IMR-90 (cell line): ENCODE results near the gene LIX1. TPM values are rescaled to one million over a fixed set of nuclear protein-coding genes. Genes with fewer than 3 reads are reported as not detected.

Source experiments
- ATAC-seq: fragments of 200-7000 bp; cut with Tn5 transposase; 2 replicates; pipeline ENCODE4 v1.9.1; 2020; ENCODE audit warnings: low read depth, mild to moderate bottlenecking, moderate library complexity
- BruUV-seq: library from RNA; stranded (reverse); fragments of 400-500 nt; replicated peaks from 2 replicates; lab custom pipeline; 2021; lab: Mats Ljungman, UMichigan
- CTCF ChIA-PET: fragments of 300-600 bp; formaldehyde crosslinking; extraction: SDS; loops from one replicate; lab custom pipeline; 2021; ENCODE audit warnings: antibody characterized with exemption; lab: Yijun Ruan, JAX
- POLR2A ChIA-PET: fragments of 300-600 bp; sonication (Branson Sonifier 250); formaldehyde crosslinking; loops from one replicate; lab custom pipeline; 2022; ENCODE audit warnings: antibody characterized with exemption; ENCODE audit not compliant: unreplicated experiment; lab: Charles Lee
- DNase-seq: peaks from one replicate; pipeline ENCODE4 v3.0.0; 2013
- H2AFZ ChIP-seq: replicated peaks from 2 replicates; pipeline ENCODE3; 2013; ENCODE audit warnings: low read length, mild to moderate bottlenecking; ENCODE audit not compliant: poor library complexity
- H2AK5ac ChIP-seq: 2 replicates; pipeline ENCODE4 v1.6.1; 2013; ENCODE audit warnings: low read depth, low read length, inconsistent platforms
- H2AK9ac ChIP-seq: replicated peaks from 2 replicates; pipeline ENCODE3; 2013; ENCODE audit warnings: mild to moderate bottlenecking, low read depth, low read length, moderate library complexity; ENCODE audit not compliant: poor library complexity
- H2BK120ac ChIP-seq: 2 replicates; pipeline ENCODE4 v1.6.1; 2013; ENCODE audit warnings: low read depth, low read length, inconsistent platforms
- H2BK15ac ChIP-seq: 3 replicates; pipeline ENCODE4 v1.6.1; 2013; ENCODE audit warnings: low read depth, low read length, inconsistent platforms
- H2BK20ac ChIP-seq: 2 replicates; pipeline ENCODE4 v1.6.1; 2013; ENCODE audit warnings: low read depth, mild to moderate bottlenecking, inconsistent platforms, low read length, moderate library complexity
- H2BK5ac ChIP-seq: 2 replicates; pipeline ENCODE4 v1.6.1; 2013; ENCODE audit warnings: mild to moderate bottlenecking, low read depth, low read length, inconsistent platforms; ENCODE audit not compliant: poor library complexity, severe bottlenecking
- H3K14ac ChIP-seq: replicated peaks from 2 replicates; pipeline ENCODE4 v1.6.1; 2013; ENCODE audit warnings: low read depth, low read length, inconsistent platforms
- H3K18ac ChIP-seq: 2 replicates; pipeline ENCODE4 v1.6.1; 2013; ENCODE audit warnings: low read depth, low read length, control low read depth
- H3K23ac ChIP-seq: 2 replicates; pipeline ENCODE4 v1.6.1; 2013; ENCODE audit warnings: low read depth, low read length, inconsistent platforms
- H3K27ac ChIP-seq: 2 replicates; pipeline ENCODE4 v1.5.1; 2013; ENCODE audit warnings: mild to moderate bottlenecking, control low read depth, low read length; ENCODE audit not compliant: insufficient read depth
- H3K27me3 ChIP-seq: 2 replicates; pipeline ENCODE4 v1.6.1; 2013; ENCODE audit warnings: low read length; ENCODE audit not compliant: control insufficient read depth, insufficient read depth
- H3K36me3 ChIP-seq: 2 replicates; pipeline ENCODE4 v1.6.1; 2013; ENCODE audit warnings: low read length, mixed read lengths; ENCODE audit not compliant: control insufficient read depth, insufficient read depth
- H3K4ac ChIP-seq: 2 replicates; pipeline ENCODE4 v1.6.1; 2013; ENCODE audit warnings: low read depth, low read length, inconsistent platforms
- H3K4me1 ChIP-seq: 2 replicates; pipeline ENCODE4 v1.6.1; 2013; ENCODE audit warnings: low read length, mixed read lengths; ENCODE audit not compliant: control insufficient read depth, insufficient read depth
- H3K4me2 ChIP-seq: 2 replicates; pipeline ENCODE4 v1.6.1; 2013; ENCODE audit warnings: low read depth, mild to moderate bottlenecking, control low read depth, low read length, moderate library complexity
- H3K4me3 ChIP-seq: 2 replicates; pipeline ENCODE4 v1.5.1; 2013; ENCODE audit warnings: low read depth, mild to moderate bottlenecking, control low read depth, low read length, moderate library complexity; ENCODE audit not compliant: insufficient read depth
- H3K56ac ChIP-seq: 2 replicates; pipeline ENCODE4 v1.6.1; 2013; ENCODE audit warnings: low read length, inconsistent platforms; ENCODE audit not compliant: insufficient read depth; ENCODE audit errors: extremely low read depth
- H3K79me1 ChIP-seq, 2 experiments: 2 replicates each; pipeline ENCODE4 v1.6.1; 2013; ENCODE audit warnings: low read length in 2 of 2, inconsistent platforms in 1 of 2, low read depth in 1 of 2
- H3K9ac ChIP-seq: 2 replicates; pipeline ENCODE4 v1.6.1; 2013; ENCODE audit warnings: low read depth, low read length, control low read depth
- H3K9me1 ChIP-seq: 2 replicates; pipeline ENCODE4 v1.6.1; 2013; ENCODE audit warnings: low read length, inconsistent platforms; ENCODE audit not compliant: insufficient read depth
- H3K9me3 ChIP-seq: 2 replicates; pipeline ENCODE4 v1.6.1; 2013; ENCODE audit warnings: low read length; ENCODE audit not compliant: control insufficient read depth, insufficient read depth
- H4K20me1 ChIP-seq: 2 replicates; pipeline ENCODE4 v1.6.1; 2013; ENCODE audit warnings: low read length, inconsistent platforms; ENCODE audit not compliant: insufficient read depth
- H4K5ac ChIP-seq: 2 replicates; pipeline ENCODE4 v1.6.1; 2013; ENCODE audit warnings: mild to moderate bottlenecking, low read depth, low read length, control low read depth
- H4K8ac ChIP-seq, 2 experiments: 2 replicates each; pipeline ENCODE4 v1.6.1; 2013; ENCODE audit warnings: low read depth in 2 of 2, low read length in 2 of 2, control low read depth in 1 of 2, inconsistent platforms in 1 of 2
- H4K91ac ChIP-seq: 2 replicates; pipeline ENCODE4 v1.6.1; 2013; ENCODE audit warnings: low read depth, low read length, inconsistent platforms; ENCODE audit not compliant: insufficient read depth
- BHLHE40 ChIP-seq: fragments of 150-350 bp; IDR thresholded peaks from 2 replicates; pipeline ENCODE4 v1.6.1; 2016; ENCODE audit warnings: mild to moderate bottlenecking, low read depth, low read length
- CEBPB ChIP-seq: IDR thresholded peaks from 2 replicates; pipeline ENCODE4 v1.6.1; 2012; ENCODE audit warnings: low read depth, low read length, improper control_type of control experiment
- CHD1 ChIP-seq: IDR thresholded peaks from 2 replicates; pipeline ENCODE4 v1.6.1; 2012; ENCODE audit warnings: low read depth, low read length, improper control_type of control experiment
- FOS ChIP-seq: fragments of 150-350 bp; IDR thresholded peaks from 2 replicates; pipeline ENCODE4 v1.6.1; 2016; ENCODE audit warnings: low read depth, low read length
- MAZ ChIP-seq: IDR thresholded peaks from 2 replicates; pipeline ENCODE4 v1.6.1; 2012; ENCODE audit warnings: low read depth, mild to moderate bottlenecking, low read length, improper control_type of control experiment, moderate library complexity, borderline replicate concordance
- MXI1 ChIP-seq: IDR thresholded peaks from 2 replicates; pipeline ENCODE4 v1.6.1; 2012; ENCODE audit warnings: low read depth, mild to moderate bottlenecking, low read length, moderate library complexity, borderline replicate concordance
- NFE2L2 ChIP-seq: fragments of 150-350 bp; IDR thresholded peaks from 2 replicates; pipeline ENCODE4 v1.6.1; 2016; ENCODE audit warnings: low read depth, mild to moderate bottlenecking, low read length
- POLR2A ChIP-seq: IDR thresholded peaks from 2 replicates; pipeline ENCODE4 v1.6.1; 2012; ENCODE audit warnings: mild to moderate bottlenecking, low read depth, low read length
- RAD21 ChIP-seq: IDR thresholded peaks from 2 replicates; pipeline ENCODE4 v1.6.1; 2012; ENCODE audit warnings: low read length, improper control_type of control experiment
- RCOR1 ChIP-seq: IDR thresholded peaks from 2 replicates; pipeline ENCODE4 v1.6.1; 2012; ENCODE audit warnings: mild to moderate bottlenecking, low read length, improper control_type of control experiment; ENCODE audit not compliant: insufficient replicate concordance
- RFX5 ChIP-seq: IDR thresholded peaks from 2 replicates; pipeline ENCODE4 v1.8.0; 2012; ENCODE audit warnings: low read depth, mild to moderate bottlenecking, low read length, moderate library complexity
- SMC3 ChIP-seq: fragments of 150-350 bp; IDR thresholded peaks from 2 replicates; pipeline ENCODE4 v1.6.1; 2016; ENCODE audit warnings: low read depth, mild to moderate bottlenecking, antibody characterized with exemption, low read length, moderate library complexity
- USF2 ChIP-seq: fragments of 150-350 bp; IDR thresholded peaks from 2 replicates; pipeline ENCODE4 v1.6.1; 2017; ENCODE audit warnings: mild to moderate bottlenecking, antibody characterized with exemption, low read length, low read depth
- WGBS, 2 experiments: methylation state at CpG; one replicate each; pipeline versions ENCODE4 v1.1.5 to v1.1.7; 2013; ENCODE audit warnings: missing lambda C conversion rate in 2 of 2; ENCODE audit not compliant: insufficient read length in 1 of 2; ENCODE audit errors: extremely low coverage in 2 of 2; 5-methylcytosine and 5-hydroxymethylcytosine counted together
- dilution Hi-C: fragments of 300-500 bp; cut with HindIII; formaldehyde crosslinking; loops from one replicate; pipeline ENCODE4 v1.14.3; 2018; ENCODE audit warnings: low sequenced_read_pairs; ENCODE audit not compliant: unreplicated experiment
- in situ Hi-C: fragments of 300-500 bp; cut with MboI; formaldehyde crosslinking; loops from 3 replicates; pipeline ENCODE4 v1.14.3; 2019; ENCODE audit warnings: low sequenced_read_pairs, inconsistent platforms, mixed read lengths
- intact Hi-C: fragments of 100-400 bp; cut with micrococcal nuclease; formaldehyde crosslinking; loops from 2 replicates; pipeline ENCODE4 v1.10.0; 2022
- polyA plus RNA-seq, 3 experiments: library from polyadenylated mRNA; depleted of rRNA; stranded (reverse); fragments of >200 nt; gene quantifications; 2 replicates each; pipeline ENCODE4 v1.2.3, GENCODE V29; 2012; ENCODE audit warnings: low replicate concordance in 1 of 3
- total RNA-seq: library from RNA; depleted of rRNA; stranded (reverse); fragments of >200 nt; gene quantifications from 2 replicates; pipeline ENCODE4 v1.2.3, GENCODE V29; 2012
- TF ChIP-seq, protein P1 (sequence below): conservative IDR thresholded peaks from 2 replicates; pipeline ENCODE4 v1.5.1; 2012; ENCODE audit warnings: mild to moderate bottlenecking, low read depth, low read length, improper control_type of control experiment
- TF ChIP-seq, protein P2 (sequence below): fragments of 150-350 bp; IDR thresholded peaks from 2 replicates; pipeline ENCODE4 v1.6.1; 2016; ENCODE audit warnings: low read depth, mild to moderate bottlenecking, low read length, moderate library complexity, borderline replicate concordance

The LIX1 gene
- total and polyA plus RNA-seq, 2 of the 4 experiments (the other 2 are of a cell fraction) = not detected

- Histone ChIP-seq H3K4ac (no peak overlapping the region), H4K20me1 (no peaks in the 10 kb centered on the region), H3K23ac (no peak overlapping the region; the same call in 1 of the 2 replicates), H2AK9ac (no peak overlapping the region), H3K36me3 (no peaks in the 10 kb centered on the region), H2AK5ac (no peak overlapping the region), H2BK120ac (no peak overlapping the region), H3K27ac (no peak overlapping the region), H2BK15ac (no peak overlapping the region), H4K91ac (no peak overlapping the region), H3K4me3 (no peak overlapping the region), H2BK20ac (no peak overlapping the region), H3K56ac (no peak overlapping the region), H2BK5ac (no peak overlapping the region), H3K9me1 (no peaks in the 10 kb centered on the region), H3K14ac (no peak overlapping the region), H3K79me1 (no peaks in the 10 kb centered on the region), H3K27me3 (peaks cover 19% of the 10 kb centered on the region), H2AFZ (no peak overlapping the region), H4K5ac (no peak overlapping the region), H3K4me1 (no peaks in the 10 kb centered on the region; the same call in 1 of the 2 replicates), H3K9me3 (no peaks in the 10 kb centered on the region; the same call in 1 of the 2 replicates), H3K18ac (no peak overlapping the region), H4K8ac (no peak overlapping the region), H3K9ac (no peak overlapping the region), H3K4me2 (no peak overlapping the region)
- WGBS, 2 experiments = no CpG with 5 or more reads among the region's 7 CpGs
- ChIA-PET POLR2A (no interaction called here), CTCF (interaction anchor here (1.9 kb wide), 1 partner anchor 178 kb away, joined by 6 read pairs; no protein-coding TSS in a partner anchor)
- in situ Hi-C loops = no loop called here
- BruUV-seq = no TSS peak
- intact Hi-C loops = loop anchor here (5.0 kb wide), 1 partner anchor 36 kb away; no protein-coding TSS in a partner anchor
- dilution Hi-C loops = no loop called here
- peak; percentile 25 for DNase-seq
- peak; percentile 51 for ATAC-seq
- TF ChIP-seq RFX5 (no peak), CHD1 (no peak), CEBPB (no peak), NFE2L2 (no peak), MAZ (no peak), POLR2A (no peak), MXI1 (no peak), SMC3 (no peak), RCOR1 (no peak), FOS (no peak), USF2 (no peak), BHLHE40 (no peak), RAD21 (no peak)
- TF ChIP-seq, protein P1, sequence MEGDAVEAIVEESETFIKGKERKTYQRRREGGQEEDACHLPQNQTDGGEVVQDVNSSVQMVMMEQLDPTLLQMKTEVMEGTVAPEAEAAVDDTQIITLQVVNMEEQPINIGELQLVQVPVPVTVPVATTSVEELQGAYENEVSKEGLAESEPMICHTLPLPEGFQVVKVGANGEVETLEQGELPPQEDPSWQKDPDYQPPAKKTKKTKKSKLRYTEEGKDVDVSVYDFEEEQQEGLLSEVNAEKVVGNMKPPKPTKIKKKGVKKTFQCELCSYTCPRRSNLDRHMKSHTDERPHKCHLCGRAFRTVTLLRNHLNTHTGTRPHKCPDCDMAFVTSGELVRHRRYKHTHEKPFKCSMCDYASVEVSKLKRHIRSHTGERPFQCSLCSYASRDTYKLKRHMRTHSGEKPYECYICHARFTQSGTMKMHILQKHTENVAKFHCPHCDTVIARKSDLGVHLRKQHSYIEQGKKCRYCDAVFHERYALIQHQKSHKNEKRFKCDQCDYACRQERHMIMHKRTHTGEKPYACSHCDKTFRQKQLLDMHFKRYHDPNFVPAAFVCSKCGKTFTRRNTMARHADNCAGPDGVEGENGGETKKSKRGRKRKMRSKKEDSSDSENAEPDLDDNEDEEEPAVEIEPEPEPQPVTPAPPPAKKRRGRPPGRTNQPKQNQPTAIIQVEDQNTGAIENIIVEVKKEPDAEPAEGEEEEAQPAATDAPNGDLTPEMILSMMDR = no peak
- TF ChIP-seq, protein P2, sequence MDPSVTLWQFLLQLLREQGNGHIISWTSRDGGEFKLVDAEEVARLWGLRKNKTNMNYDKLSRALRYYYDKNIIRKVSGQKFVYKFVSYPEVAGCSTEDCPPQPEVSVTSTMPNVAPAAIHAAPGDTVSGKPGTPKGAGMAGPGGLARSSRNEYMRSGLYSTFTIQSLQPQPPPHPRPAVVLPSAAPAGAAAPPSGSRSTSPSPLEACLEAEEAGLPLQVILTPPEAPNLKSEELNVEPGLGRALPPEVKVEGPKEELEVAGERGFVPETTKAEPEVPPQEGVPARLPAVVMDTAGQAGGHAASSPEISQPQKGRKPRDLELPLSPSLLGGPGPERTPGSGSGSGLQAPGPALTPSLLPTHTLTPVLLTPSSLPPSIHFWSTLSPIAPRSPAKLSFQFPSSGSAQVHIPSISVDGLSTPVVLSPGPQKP = no peak
Measured at GRCh38 chr5:97046270-97046982, 96.0 kb downstream of the LIX1 start.
